CD4-positive, CD25-positive, alpha-beta regulatory T cell (primary cell): ENCODE data around the gene ACTR6. TPM values are rescaled to one million over a fixed set of nuclear protein-coding genes. Genes with fewer than 3 reads are reported as not detected.

Experiments
- ATAC-seq, 2 donors: fragments of 150-1000 bp; cut with Tn5 transposase; one replicate each; pipeline ENCODE4 v1.10.0; 2021; ENCODE audit warnings: low read depth in 2 of 2, moderate number of reproducible peaks in 2 of 2, moderate library complexity in 1 of 2
- DNase-seq, 3 donors: peaks; one replicate each; pipeline versions ENCODE4 v3.0.0 to v3.0.0-alpha.2; 2012 to 2022; ENCODE audit warnings: mixed read lengths in 1 of 3
- H3K27ac ChIP-seq: one replicate; pipeline ENCODE4 v1.7.0; 2013; ENCODE audit warnings: mild to moderate bottlenecking, low read length; ENCODE audit not compliant: insufficient read depth, poor library complexity, severe bottlenecking
- H3K27me3 ChIP-seq: one replicate; pipeline ENCODE4 v1.7.0; 2013; ENCODE audit warnings: low read length; ENCODE audit not compliant: control insufficient read depth, insufficient read depth
- H3K36me3 ChIP-seq: one replicate; pipeline ENCODE4 v1.7.0; 2013; ENCODE audit warnings: mild to moderate bottlenecking, low read length, moderate library complexity; ENCODE audit not compliant: control insufficient read depth, insufficient read depth
- H3K4me1 ChIP-seq: 2 replicates; pipeline ENCODE4 v1.7.0; 2013; ENCODE audit warnings: mild to moderate bottlenecking, low read length; ENCODE audit not compliant: insufficient read depth, control insufficient read depth, poor library complexity, severe bottlenecking
- H3K4me3 ChIP-seq: one replicate; pipeline ENCODE4 v1.7.0; 2013; ENCODE audit warnings: low read depth, mild to moderate bottlenecking, low read length, moderate library complexity
- H3K9me3 ChIP-seq, 2 experiments: 1 replicate in 1 of 2; 2 replicates in 1 of 2; pipeline ENCODE4 v1.7.0; 2013; ENCODE audit warnings: low read length in 2 of 2, mild to moderate bottlenecking in 1 of 2, moderate library complexity in 1 of 2; ENCODE audit not compliant: control insufficient read depth in 2 of 2
- H3K27ac Mint-ChIP-seq, 3 donors: one replicate each; pipeline ENCODE4 v1.8.0; 2020 to 2022; ENCODE audit warnings: mild to moderate bottlenecking in 3 of 3, mixed read lengths in 3 of 3, moderate library complexity in 2 of 3
- H3K27me3 Mint-ChIP-seq: one replicate; pipeline ENCODE4 v1.8.0; 2022; ENCODE audit warnings: mild to moderate bottlenecking, mixed read lengths
- H3K36me3 Mint-ChIP-seq: one replicate; pipeline ENCODE4 v1.8.0; 2020; ENCODE audit warnings: mixed read lengths
- H3K4me1 Mint-ChIP-seq, 4 donors: one replicate each; pipeline ENCODE4 v1.8.0; 2020 to 2022; ENCODE audit warnings: mixed read lengths in 4 of 4, mild to moderate bottlenecking in 1 of 4
- H3K4me3 Mint-ChIP-seq, 4 donors: one replicate each; pipeline ENCODE4 v1.8.0; 2020 to 2022; ENCODE audit warnings: mild to moderate bottlenecking in 4 of 4, mixed read lengths in 4 of 4, moderate library complexity in 3 of 4
- H3K9me3 Mint-ChIP-seq, 7 donors: one replicate each; pipeline ENCODE4 v1.8.0; 2020 to 2022; ENCODE audit warnings: mixed read lengths in 7 of 7, mild to moderate bottlenecking in 3 of 7, moderate library complexity in 2 of 7
- polyA plus RNA-seq, 4 donors: library from polyadenylated mRNA; unstranded; fragments of 300-500 nt; fragmentation: Illumina TruSeq; gene quantifications; one replicate each; pipeline ENCODE4 v1.2.3, GENCODE V29; 2021
- total RNA-seq: library from RNA; stranded (reverse); gene quantifications from one replicate; pipeline ENCODE4 v1.2.3, GENCODE V29; 2022

Gene ACTR6
- total RNA-seq = 30.6 TPM
- 10 to 100 TPM; 36.2 to 41.9 (median 39.5) TPM for polyA plus RNA-seq

DNA sequence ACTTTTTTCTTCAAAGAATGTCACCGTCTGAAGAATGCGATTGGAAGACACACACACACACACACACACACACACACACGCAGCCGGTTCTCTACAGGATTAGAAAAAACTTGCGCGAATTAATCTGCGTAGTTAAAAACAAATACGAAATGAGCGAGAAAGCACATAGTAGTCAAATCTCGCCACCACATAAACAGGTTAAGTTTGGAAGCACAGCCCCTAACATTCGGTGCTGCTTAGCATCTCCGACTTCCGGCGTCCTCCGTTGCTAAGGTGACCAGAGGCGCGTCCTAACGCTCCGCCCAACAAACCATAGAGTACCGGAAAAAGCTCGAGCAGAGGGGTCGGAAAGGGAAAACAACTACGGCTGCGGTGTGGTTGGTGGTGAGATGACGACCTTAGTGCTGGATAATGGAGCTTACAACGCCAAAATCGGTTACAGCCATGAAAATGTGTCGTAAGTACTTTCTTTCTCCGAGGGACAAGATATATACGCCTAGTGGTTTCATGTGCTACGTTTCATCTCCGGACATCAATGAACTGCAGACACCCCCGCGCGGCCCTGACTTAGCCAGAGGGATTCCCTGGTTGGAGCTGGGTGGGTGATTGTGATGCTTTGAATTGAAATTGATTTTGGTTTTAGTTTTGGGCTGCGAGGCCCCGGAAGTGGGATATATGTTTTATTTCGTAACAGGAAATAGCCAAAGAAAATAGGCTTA lies at the start of gene ACTR6:
Gene ACTR6 (plus strand): TSS at position 353 of the 719 bp plus-strand sequence. CDS start 37 bp downstream, at position 390.
- Mint-ChIP-seq H3K36me3 (peaks cover 5% of the 10 kb centered on the region), H3K27me3 (no peaks in the 10 kb centered on the region), H3K4me3 (peak within 1 kb of the TSS; percentile 88 to 99 (median 95)), H3K27ac (peak within 1 kb of the TSS; percentile 99 to 100 (median 99)), H3K9me3 (no peaks in the 10 kb centered on the region), H3K4me1 (peaks cover 8 to 68% (median 29%) of the 10 kb centered on the region in 4 donors)
- H3K27ac ChIP-seq = peak within 1 kb of the TSS; percentile 93
- peak within 1 kb of the TSS; percentile 96 for H3K4me3 ChIP-seq
- H3K9me3 ChIP-seq = no peaks in the 10 kb centered on the region
- H3K4me1 ChIP-seq = peaks cover 21% of the 10 kb centered on the region
- peak; percentile 88 to 92 for ATAC-seq
- peak; percentile 97 to 98 (median 97) for DNase-seq
- peaks cover 14% of the 10 kb centered on the region for H3K36me3 ChIP-seq
- H3K27me3 ChIP-seq = no peaks in the 10 kb centered on the region

DNA sequence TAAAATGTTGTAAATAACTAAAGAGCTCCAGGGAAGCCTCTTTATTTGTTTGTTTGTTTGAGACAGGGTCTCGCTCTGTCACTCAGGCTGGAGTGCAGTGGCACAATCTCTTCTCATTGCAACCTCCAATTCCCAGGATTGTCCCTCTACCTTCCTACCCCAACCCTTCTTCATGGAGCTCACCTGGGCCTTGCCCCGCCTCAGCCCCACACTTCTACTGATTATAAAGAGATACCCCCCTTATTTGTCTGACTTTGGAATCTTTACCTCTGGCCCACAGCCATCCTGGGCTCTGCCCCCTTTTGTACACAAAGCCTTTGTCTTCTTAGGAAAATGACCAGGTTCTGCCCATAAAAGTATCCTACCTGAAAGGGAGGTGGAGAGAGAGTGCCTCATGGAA lies 48.8 kb upstream of the ACTR6 start:
- no peaks in the 10 kb centered on the region for H3K27me3 Mint-ChIP-seq
- no peak overlapping the region for H3K4me3 Mint-ChIP-seq

DNA sequence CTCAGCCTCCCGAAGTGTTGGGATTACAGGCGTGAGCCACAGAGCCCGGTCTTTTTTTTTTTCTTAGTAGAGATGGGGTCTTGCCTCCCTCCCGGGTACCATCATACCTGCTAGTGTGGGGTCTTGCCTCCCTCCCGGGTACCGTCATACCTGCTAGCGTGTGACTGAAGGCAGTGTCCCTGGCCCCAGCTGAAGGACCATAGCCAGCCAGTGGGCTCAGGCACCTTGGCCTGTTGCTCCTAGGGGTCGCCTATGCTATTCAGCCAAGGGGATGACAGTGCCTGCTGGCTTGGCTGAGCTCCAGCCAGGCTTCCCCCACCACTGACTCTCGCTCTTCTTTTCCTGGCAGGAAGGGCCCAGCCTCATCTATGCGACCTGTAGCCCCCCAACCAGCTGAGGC lies 47.5 kb upstream of the ACTR6 start:
- Mint-ChIP-seq H3K4me3 (no peak overlapping the region), H3K27me3 (no peaks in the 10 kb centered on the region), H3K9me3 (no peaks in the 10 kb centered on the region), H3K36me3 (no peaks in the 10 kb centered on the region), H3K27ac (no peak overlapping the region), H3K4me1 (peaks cover 0 to 6% (median 2%) of the 10 kb centered on the region in 4 donors)
- Histone ChIP-seq H3K36me3 (no peaks in the 10 kb centered on the region), H3K9me3 (no peaks in the 10 kb centered on the region), H3K27ac (no peak overlapping the region), H3K4me3 (no peak overlapping the region), H3K27me3 (no peaks in the 10 kb centered on the region), H3K4me1 (peaks cover 4% of the 10 kb centered on the region)
- no peak for DNase-seq
- ATAC-seq = no peak

More for the DNA sequence above, 48.8 kb upstream of the ACTR6 start:
- H3K4me1 Mint-ChIP-seq = peaks cover 0 to 6% (median 2%) of the 10 kb centered on the region in 4 donors
- DNase-seq (no peak), ATAC-seq (no peak)
- Histone ChIP-seq H3K9me3 (no peaks in the 10 kb centered on the region), H3K4me3 (no peak overlapping the region), H3K27me3 (no peaks in the 10 kb centered on the region), H3K27ac (no peak overlapping the region), H3K36me3 (no peaks in the 10 kb centered on the region), H3K4me1 (peaks cover 4% of the 10 kb centered on the region)
- H3K9me3 Mint-ChIP-seq = no peaks in the 10 kb centered on the region
- no peaks in the 10 kb centered on the region for H3K36me3 Mint-ChIP-seq
- no peak overlapping the region for H3K27ac Mint-ChIP-seq

DNA sequence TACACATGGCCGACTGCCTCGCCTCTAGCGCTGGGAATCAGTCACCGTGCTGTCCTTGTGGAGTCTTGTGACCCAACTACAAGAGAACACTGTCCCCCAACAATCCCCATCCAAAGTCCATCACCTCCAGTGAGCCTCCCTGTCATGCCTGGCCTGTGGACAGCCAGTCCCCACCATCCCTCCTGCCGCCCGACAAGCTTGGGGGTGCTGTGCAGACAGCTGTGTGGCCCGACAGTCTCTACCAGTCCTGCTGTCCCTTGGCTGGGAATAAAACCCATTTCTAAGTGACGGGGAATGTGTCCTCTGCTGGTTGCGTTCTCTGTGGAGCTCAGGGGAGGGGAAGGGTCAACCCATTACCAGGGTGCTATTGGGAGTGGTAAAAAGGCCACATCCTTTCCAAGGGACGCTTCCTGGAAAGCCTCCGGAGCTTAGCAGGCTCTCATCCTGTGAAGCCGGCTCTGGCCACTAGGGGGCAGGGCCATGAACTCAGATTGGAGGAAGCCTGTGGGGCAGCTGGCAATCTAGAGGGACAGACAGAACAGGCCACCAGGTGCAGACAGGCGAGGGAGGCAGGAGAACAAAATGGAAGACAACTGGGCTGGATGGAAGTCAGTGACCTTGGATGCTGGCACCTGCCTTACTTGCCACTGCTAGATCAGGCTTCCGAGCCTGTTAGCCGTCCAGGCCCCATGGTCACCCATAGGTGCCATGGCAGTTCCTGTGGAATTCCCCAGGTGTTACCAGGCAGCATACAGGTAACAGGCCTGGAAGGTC lies 46.0 kb upstream of the ACTR6 start:
- Histone ChIP-seq H3K27me3 (no peaks in the 10 kb centered on the region), H3K4me1 (peaks cover 4% of the 10 kb centered on the region), H3K4me3 (no peak overlapping the region), H3K9me3 (no peaks in the 10 kb centered on the region), H3K27ac (no peak overlapping the region), H3K36me3 (no peaks in the 10 kb centered on the region)
- Mint-ChIP-seq H3K36me3 (peaks cover 4% of the 10 kb centered on the region), H3K9me3 (no peaks in the 10 kb centered on the region), H3K27ac (peak overlapping the region in 1 of 3 donors; percentile 63), H3K27me3 (no peaks in the 10 kb centered on the region), H3K4me3 (no peak overlapping the region), H3K4me1 (peaks cover 0 to 6% (median 2%) of the 10 kb centered on the region in 4 donors)
- DNase-seq (peak; percentile 50 to 75 (median 55)), ATAC-seq (peak in 1 of 2 donors; percentile 62)

DNA sequence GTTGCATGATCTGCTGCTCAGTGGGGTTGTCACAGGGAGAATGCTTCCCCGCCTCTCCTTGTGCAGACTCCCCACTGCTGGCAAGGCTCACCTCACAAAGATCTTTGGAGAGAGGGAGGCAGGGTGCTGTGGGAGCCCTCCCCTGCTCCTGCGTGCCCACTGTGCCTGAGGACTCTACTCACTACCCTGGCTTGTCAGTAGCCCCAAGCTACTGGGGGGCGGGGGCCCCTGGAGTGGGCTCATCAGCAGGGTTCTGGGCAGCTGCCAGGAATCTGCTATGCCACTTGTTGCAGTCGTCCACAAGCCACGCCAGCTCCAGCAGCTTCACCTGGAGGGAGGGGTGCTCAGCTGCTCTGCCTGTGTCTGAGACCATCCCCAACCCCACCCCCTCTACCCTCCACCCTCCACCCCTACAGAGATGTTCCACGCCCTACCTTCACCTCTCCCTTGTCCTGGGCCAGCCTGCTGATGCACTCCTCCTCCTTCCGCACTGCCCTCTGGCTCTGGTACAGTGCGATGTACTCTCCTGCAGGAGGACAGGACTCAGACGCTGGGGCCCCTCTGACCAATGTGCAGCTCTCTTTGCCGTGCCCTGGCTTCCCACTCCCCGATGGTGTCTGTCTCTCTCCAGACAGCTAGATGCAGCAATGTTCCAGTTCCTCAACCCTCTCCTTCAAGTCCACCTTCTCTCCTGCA lies 43.7 kb upstream of the ACTR6 start:
- H3K27ac ChIP-seq = no peak overlapping the region
- H3K27me3 ChIP-seq = no peaks in the 10 kb centered on the region
- peaks cover 4% of the 10 kb centered on the region for H3K4me1 ChIP-seq
- Mint-ChIP-seq H3K27ac (no peak overlapping the region), H3K4me3 (no peak overlapping the region), H3K27me3 (no peaks in the 10 kb centered on the region), H3K9me3 (no peaks in the 10 kb centered on the region), H3K4me1 (peaks cover 0 to 6% (median 2%) of the 10 kb centered on the region in 4 donors), H3K36me3 (peaks cover 7% of the 10 kb centered on the region)
- ATAC-seq (no peak), DNase-seq (no peak)
- H3K36me3 ChIP-seq = no peaks in the 10 kb centered on the region
- H3K4me3 ChIP-seq = no peak overlapping the region
- no peaks in the 10 kb centered on the region for H3K9me3 ChIP-seq

DNA sequence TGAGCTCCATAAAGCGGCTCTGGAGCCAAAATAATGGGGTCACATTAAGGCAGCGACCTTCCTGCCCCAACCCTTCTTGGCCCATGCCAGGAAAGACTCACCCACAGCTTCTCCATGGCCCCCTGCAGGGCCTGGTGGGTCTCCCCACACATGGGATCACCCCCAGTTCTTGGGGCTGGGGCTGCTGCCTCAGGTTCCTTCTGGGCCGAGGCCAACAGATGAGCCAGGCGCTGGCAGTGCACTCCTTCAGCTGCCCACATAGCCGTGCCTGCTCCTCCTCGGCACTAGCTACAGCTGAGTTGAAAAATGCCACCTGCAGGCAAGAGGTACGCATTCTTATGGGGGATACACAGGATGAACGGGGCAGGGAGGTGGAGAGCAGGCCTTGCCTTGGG lies 43.2 kb upstream of the ACTR6 start:
- ATAC-seq = no peak

DNA sequence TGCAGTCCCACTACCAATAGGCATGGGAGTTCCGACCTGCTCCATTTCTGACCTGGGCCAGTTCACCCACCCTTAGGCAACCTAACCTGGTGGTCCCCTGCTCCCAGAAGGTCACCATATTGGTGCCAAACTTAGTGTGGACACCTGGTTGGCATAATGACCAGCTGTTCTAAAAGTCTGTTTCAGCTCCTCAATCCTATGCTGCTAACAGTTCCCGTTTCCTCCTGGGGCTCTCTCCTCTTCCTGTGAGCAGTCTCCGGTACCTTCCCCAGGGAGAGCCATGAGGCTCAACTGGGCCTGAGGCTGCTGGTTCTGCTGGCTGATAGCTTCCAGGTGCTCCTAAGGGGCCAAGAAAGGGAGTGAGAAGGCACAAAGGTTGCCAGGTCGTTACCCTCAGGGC lies 42.1 kb upstream of the ACTR6 start:
- Mint-ChIP-seq H3K4me3 (no peak overlapping the region), H3K27ac (no peak overlapping the region), H3K27me3 (no peaks in the 10 kb centered on the region), H3K9me3 (no peaks in the 10 kb centered on the region), H3K36me3 (peaks cover 7% of the 10 kb centered on the region), H3K4me1 (peaks cover 2 to 12% (median 5%) of the 10 kb centered on the region in 4 donors)
- no peak overlapping the region for H3K4me3 ChIP-seq
- peaks cover 7% of the 10 kb centered on the region for H3K4me1 ChIP-seq
- H3K27me3 ChIP-seq = no peaks in the 10 kb centered on the region
- H3K36me3 ChIP-seq = no peaks in the 10 kb centered on the region
- no peak for ATAC-seq
- H3K9me3 ChIP-seq = no peaks in the 10 kb centered on the region
- DNase-seq = no peak
- H3K27ac ChIP-seq = no peak overlapping the region

More for the DNA sequence above, 43.2 kb upstream of the ACTR6 start:
- H3K4me1 ChIP-seq = peaks cover 4% of the 10 kb centered on the region
- H3K27ac ChIP-seq = no peak overlapping the region
- H3K27ac Mint-ChIP-seq = no peak overlapping the region
- H3K9me3 Mint-ChIP-seq = no peaks in the 10 kb centered on the region
- H3K4me3 Mint-ChIP-seq = no peak overlapping the region
- no peaks in the 10 kb centered on the region for H3K36me3 ChIP-seq
- peaks cover 7% of the 10 kb centered on the region for H3K36me3 Mint-ChIP-seq
- H3K27me3 Mint-ChIP-seq = no peaks in the 10 kb centered on the region
- no peak for DNase-seq
- H3K4me1 Mint-ChIP-seq = peaks cover 0 to 6% (median 2%) of the 10 kb centered on the region in 4 donors
- no peaks in the 10 kb centered on the region for H3K9me3 ChIP-seq
- no peaks in the 10 kb centered on the region for H3K27me3 ChIP-seq
- H3K4me3 ChIP-seq = no peak overlapping the region
